CMK (cell line): ENCODE results near the gene CAPZA2.
"Not testable (repeated sequence)": the region's sequence is repeated elsewhere in the genome, so short reads cannot be mapped to it uniquely, and the experiment has no call there.

Source experiments
- DNase-seq: peaks from one replicate; pipeline ENCODE4 v3.0.0-alpha.2; 2010; ENCODE audit warnings: low read depth

CAPZA2 gene

GRCh38 chr7:116862234-116862950 lies at the start of gene CAPZA2:
TSS of gene CAPZA2 (plus strand) at chr7:116862587. CDS start at chr7:116862612, 25 bp downstream.
- peak; percentile 60 for DNase-seq

- no peak for DNase-seq
These were observed 49.5 kb upstream of the CAPZA2 start for GRCh38 chr7:116812860-116813259.

- DNase-seq: not testable (repeated sequence)
These were observed 49.0 kb upstream of the CAPZA2 start for GRCh38 chr7:116813371-116813770.

- DNase-seq: no peak
These were observed 47.3 kb upstream of the CAPZA2 start for GRCh38 chr7:116815041-116815440.

- DNase-seq: no peak
These were observed 42.2 kb upstream of the CAPZA2 start for GRCh38 chr7:116820149-116820548.

GRCh38 chr7:116821647-116822046 lies 40.7 kb upstream of the CAPZA2 start:
- not testable (repeated sequence) for DNase-seq

- no peak for DNase-seq
These were observed 37.9 kb upstream of the CAPZA2 start for GRCh38 chr7:116824449-116824848.

GRCh38 chr7:116828281-116828680 lies 34.1 kb upstream of the CAPZA2 start:
- no peak for DNase-seq

GRCh38 chr7:116829041-116829440 lies 33.3 kb upstream of the CAPZA2 start:
- no peak for DNase-seq

- DNase-seq: no peak
These were observed 32.9 kb upstream of the CAPZA2 start for GRCh38 chr7:116829493-116829892.

- DNase-seq: no peak
These were observed 29.7 kb upstream of the CAPZA2 start for GRCh38 chr7:116832692-116833091.

GRCh38 chr7:116834815-116835504 lies 27.4 kb upstream of the CAPZA2 start:
- no peak for DNase-seq

- peak; percentile 21 for DNase-seq
These were observed 26.3 kb upstream of the CAPZA2 start for GRCh38 chr7:116836048-116836447.

GRCh38 chr7:116836911-116837310 lies 25.5 kb upstream of the CAPZA2 start:
- DNase-seq: no peak

- DNase-seq: no peak
These were observed 24.8 kb upstream of the CAPZA2 start for GRCh38 chr7:116837586-116837985.

- no peak for DNase-seq
These were observed 22.1 kb upstream of the CAPZA2 start for GRCh38 chr7:116840256-116840655.

- no peak for DNase-seq
These were observed 20.0 kb upstream of the CAPZA2 start for GRCh38 chr7:116842371-116842770.

GRCh38 chr7:116843378-116843777 lies 19.0 kb upstream of the CAPZA2 start:
- no peak for DNase-seq

- DNase-seq: no peak
These were observed 11.2 kb upstream of the CAPZA2 start for GRCh38 chr7:116851175-116851574.

GRCh38 chr7:116851671-116852070 lies 10.7 kb upstream of the CAPZA2 start:
- no peak for DNase-seq

GRCh38 chr7:116854132-116854531 lies 8.3 kb upstream of the CAPZA2 start:
- DNase-seq: no peak

GRCh38 chr7:116857052-116857451 lies 5.3 kb upstream of the CAPZA2 start:
- no peak for DNase-seq

- DNase-seq: no peak
These were observed 3.1 kb upstream of the CAPZA2 start for GRCh38 chr7:116859323-116859722.

- DNase-seq: no peak
These were observed 670 bp upstream of the CAPZA2 start for GRCh38 chr7:116861717-116862116.
